ENCODE results near the gene CLASP1. TPM values are rescaled to one million over a fixed set of nuclear protein-coding genes. Genes with fewer than 3 reads are reported as not detected.
A peak's percentile ranks its signal among the peaks of the same experiment; 100 is the strongest.

The CLASP1 gene
- total and polyA plus RNA-seq, 5 donors from 2014 or later, result 8.7 to 72.1 (median 12.2) TPM

DNA sequence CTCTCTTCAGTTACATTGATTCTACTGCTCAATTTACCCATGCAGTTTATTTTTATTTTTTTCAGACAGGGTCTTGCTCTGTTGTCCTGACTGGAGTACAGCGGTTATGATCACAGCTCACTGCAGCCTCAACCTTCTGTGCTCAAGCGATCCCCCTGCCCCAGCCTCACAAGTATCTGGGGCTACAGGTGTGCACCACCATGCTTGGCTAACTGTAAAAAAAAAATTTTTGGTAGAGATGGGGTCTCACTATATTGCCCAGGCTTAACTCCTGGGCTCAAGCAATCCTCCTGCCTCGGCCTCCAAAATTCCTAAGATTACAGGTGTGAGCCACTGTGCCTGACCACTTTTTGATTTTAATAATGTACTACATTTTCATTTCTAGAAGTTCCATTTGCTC lies 212.3 kb downstream of the CLASP1 start:
- Mint-ChIP-seq H3K27ac (peak overlapping the region in 1 of 3 donors; percentile 12), H3K4me3 (no peak overlapping the region), H3K27me3 (no peaks in the 10 kb centered on the region), H3K4me1 (peaks cover 0 to 5% (median 4%) of the 10 kb centered on the region in 4 donors), H3K9me3 (no peaks in the 10 kb centered on the region), H3K36me3 (peaks cover 12% of the 10 kb centered on the region)
- DNase-seq, result no peak
- no peak for ATAC-seq (ENCODE audit: low read depth in 2 of 2)
- Histone ChIP-seq H3K4me1 (ENCODE audit: control insufficient read depth, insufficient read depth, low read length, poor library complexity, severe bottlenecking) (no peaks in the 10 kb centered on the region), H3K9me3 (ENCODE audit: control insufficient read depth in 2 of 2, low read length in 2 of 2) (no peaks in the 10 kb centered on the region), H3K4me3 (ENCODE audit: low read depth, low read length) (no peak overlapping the region), H3K36me3 (ENCODE audit: control insufficient read depth, insufficient read depth, low read length) (peaks cover 19% of the 10 kb centered on the region), H3K27me3 (ENCODE audit: control insufficient read depth, insufficient read depth, low read length) (no peaks in the 10 kb centered on the region), H3K27ac (ENCODE audit: insufficient read depth, low read length, poor library complexity, severe bottlenecking) (no peak overlapping the region)

DNA sequence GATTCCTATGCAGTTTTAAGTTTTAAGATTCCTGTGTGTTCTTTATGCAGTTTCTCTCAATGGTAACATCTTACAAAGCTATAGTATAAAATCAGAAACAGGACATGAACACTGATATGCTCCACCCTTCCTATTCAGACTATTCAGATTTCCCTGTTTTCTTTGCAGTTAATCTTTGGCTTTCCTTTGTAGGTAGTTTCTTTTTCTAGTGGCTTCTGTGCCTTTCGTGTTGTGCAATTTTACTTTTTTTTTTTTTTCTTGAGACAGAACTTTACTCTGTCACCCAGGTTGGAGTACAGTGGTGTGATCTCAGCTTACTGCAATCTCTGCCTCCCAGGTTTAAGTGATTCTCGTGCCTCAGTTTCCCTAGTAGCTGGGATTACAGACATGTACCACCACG lies 213.5 kb downstream of the CLASP1 start:
- H3K27ac Mint-ChIP-seq, result no peak overlapping the region
- peaks cover 0 to 4% (median 3%) of the 10 kb centered on the region in 4 donors for H3K4me1 Mint-ChIP-seq
- H3K27ac ChIP-seq (ENCODE audit: insufficient read depth, low read length, poor library complexity, severe bottlenecking), result no peak overlapping the region
- H3K9me3 Mint-ChIP-seq, result no peaks in the 10 kb centered on the region
- peaks cover 9% of the 10 kb centered on the region for H3K36me3 ChIP-seq (ENCODE audit: control insufficient read depth, insufficient read depth, low read length)
- no peak overlapping the region for H3K4me3 ChIP-seq (ENCODE audit: low read depth, low read length)
- DNase-seq, result no peak
- ATAC-seq (ENCODE audit: low read depth in 2 of 2), result no peak
- H3K27me3 ChIP-seq (ENCODE audit: control insufficient read depth, insufficient read depth, low read length), result no peaks in the 10 kb centered on the region
- H3K36me3 Mint-ChIP-seq, result peaks cover 12% of the 10 kb centered on the region
- H3K27me3 Mint-ChIP-seq, result no peaks in the 10 kb centered on the region
- H3K4me1 ChIP-seq (ENCODE audit: control insufficient read depth, insufficient read depth, low read length, poor library complexity, severe bottlenecking), result no peaks in the 10 kb centered on the region
- H3K4me3 Mint-ChIP-seq, result no peak overlapping the region
- H3K9me3 ChIP-seq (ENCODE audit: control insufficient read depth in 2 of 2, low read length in 2 of 2), result no peaks in the 10 kb centered on the region

DNA sequence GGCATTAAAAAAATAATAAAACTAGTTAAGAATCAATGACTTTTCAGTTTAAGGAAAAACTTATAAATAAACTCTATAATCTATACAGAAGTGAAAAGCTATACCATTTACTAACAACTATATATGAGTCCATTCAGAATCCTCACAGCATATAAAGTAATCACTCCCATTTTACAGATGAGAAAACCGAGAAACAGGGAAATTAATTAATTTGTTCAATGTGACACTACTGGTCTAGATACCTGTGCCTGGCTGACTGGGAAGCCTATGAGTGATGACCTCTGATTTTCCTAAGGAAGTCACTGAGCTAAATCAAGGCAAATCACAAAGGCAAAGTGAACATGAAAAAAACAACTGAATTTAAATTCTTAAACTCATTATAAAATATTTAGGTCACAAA lies 218.0 kb downstream of the CLASP1 start:
- H3K27ac Mint-ChIP-seq, result no peak overlapping the region
- no peaks in the 10 kb centered on the region for H3K9me3 ChIP-seq (ENCODE audit: control insufficient read depth in 2 of 2, low read length in 2 of 2)

DNA sequence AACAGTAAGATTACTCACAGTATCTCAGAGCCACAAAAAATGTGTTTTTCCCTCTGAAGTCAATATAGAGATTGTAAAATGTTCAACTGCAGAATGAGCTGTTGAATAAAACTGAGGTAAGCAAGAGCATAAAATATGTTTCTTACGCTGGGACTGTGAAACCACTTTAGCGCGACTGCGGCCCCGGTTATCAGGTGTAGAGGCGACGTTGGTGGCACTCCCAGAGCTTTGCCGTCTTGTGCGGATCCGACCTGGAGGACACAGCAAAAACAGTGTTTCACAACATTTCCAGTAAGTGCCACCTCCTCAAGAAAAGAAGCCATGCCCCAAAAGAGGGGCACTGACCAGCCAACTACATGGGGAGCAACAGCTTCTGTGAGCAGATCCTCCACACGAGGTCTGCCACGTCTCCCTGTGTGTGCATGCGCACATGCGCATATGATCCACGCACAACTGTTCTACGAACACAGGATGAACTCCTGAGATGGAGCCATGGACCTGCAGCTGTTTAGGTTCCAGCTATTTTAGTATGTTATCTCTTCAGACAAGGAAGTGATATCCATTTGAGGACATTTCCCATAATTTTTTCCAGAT lies 219.2 kb downstream of the CLASP1 start:
- Histone ChIP-seq H3K9me3 (ENCODE audit: control insufficient read depth in 2 of 2, low read length in 2 of 2) (no peaks in the 10 kb centered on the region), H3K4me1 (ENCODE audit: control insufficient read depth, insufficient read depth, low read length, poor library complexity, severe bottlenecking) (no peaks in the 10 kb centered on the region), H3K4me3 (ENCODE audit: low read depth, low read length) (no peak overlapping the region), H3K36me3 (ENCODE audit: control insufficient read depth, insufficient read depth, low read length) (peaks cover 35% of the 10 kb centered on the region), H3K27ac (ENCODE audit: insufficient read depth, low read length, poor library complexity, severe bottlenecking) (no peak overlapping the region), H3K27me3 (ENCODE audit: control insufficient read depth, insufficient read depth, low read length) (no peaks in the 10 kb centered on the region)
- DNase-seq (no peak), ATAC-seq (ENCODE audit: low read depth in 2 of 2) (no peak)
- Mint-ChIP-seq H3K27me3 (no peaks in the 10 kb centered on the region), H3K4me3 (no peak overlapping the region), H3K36me3 (peaks cover 39% of the 10 kb centered on the region), H3K4me1 (no peaks in the 10 kb centered on the region), H3K9me3 (no peaks in the 10 kb centered on the region), H3K27ac (no peak overlapping the region)

More for the DNA sequence above, 218.0 kb downstream of the CLASP1 start:
- Histone ChIP-seq H3K27me3 (ENCODE audit: control insufficient read depth, insufficient read depth, low read length) (no peaks in the 10 kb centered on the region), H3K4me3 (ENCODE audit: low read depth, low read length) (no peak overlapping the region), H3K36me3 (ENCODE audit: control insufficient read depth, insufficient read depth, low read length) (peaks cover 31% of the 10 kb centered on the region), H3K27ac (ENCODE audit: insufficient read depth, low read length, poor library complexity, severe bottlenecking) (no peak overlapping the region), H3K4me1 (ENCODE audit: control insufficient read depth, insufficient read depth, low read length, poor library complexity, severe bottlenecking) (no peaks in the 10 kb centered on the region)
- DNase-seq (no peak), ATAC-seq (ENCODE audit: low read depth in 2 of 2) (no peak)
- Mint-ChIP-seq H3K4me1 (no peaks in the 10 kb centered on the region), H3K9me3 (no peaks in the 10 kb centered on the region), H3K36me3 (peaks cover 34% of the 10 kb centered on the region), H3K4me3 (no peak overlapping the region), H3K27me3 (no peaks in the 10 kb centered on the region)

DNA sequence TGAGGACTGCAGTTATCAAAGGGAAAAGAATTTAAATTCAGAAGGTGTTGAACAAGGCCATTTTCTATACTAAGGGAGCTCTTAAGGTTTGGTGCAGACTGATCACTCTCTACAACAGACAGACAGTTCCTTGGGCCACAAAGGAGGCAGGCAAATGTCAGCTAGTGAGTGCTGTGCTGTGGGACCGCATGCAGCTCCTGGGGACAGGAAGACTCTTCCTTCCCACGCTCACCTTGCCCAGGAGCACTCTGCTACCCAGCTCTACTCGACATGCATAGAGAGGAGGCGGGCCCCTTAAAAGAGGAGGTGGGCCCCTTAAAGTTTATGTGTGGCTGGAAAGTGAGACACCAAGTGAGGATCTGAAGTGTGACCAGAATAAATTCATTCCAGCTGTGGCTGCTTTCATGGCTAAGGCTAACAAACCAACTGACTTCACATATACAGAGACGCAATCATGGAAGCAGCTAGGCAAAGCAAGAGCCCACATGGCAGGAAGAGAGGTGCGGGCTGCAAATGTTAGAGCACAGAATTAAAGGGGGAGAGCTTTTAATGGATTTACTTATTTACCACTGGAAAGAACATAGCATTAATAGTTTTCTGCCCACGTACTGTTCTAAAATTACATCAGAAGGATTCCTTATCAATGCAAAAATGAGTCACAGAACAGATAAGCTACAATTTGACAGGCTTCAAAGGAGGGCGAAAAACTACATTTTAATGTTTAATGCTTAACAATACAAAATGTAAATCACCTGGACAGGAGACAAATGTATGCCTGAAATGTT lies 220.0 kb downstream of the CLASP1 start:
- H3K27me3 ChIP-seq (ENCODE audit: control insufficient read depth, insufficient read depth, low read length), result no peaks in the 10 kb centered on the region
- no peak overlapping the region for H3K27ac ChIP-seq (ENCODE audit: insufficient read depth, low read length, poor library complexity, severe bottlenecking)
- Mint-ChIP-seq H3K4me1 (peaks cover 0 to 2% (median 0%) of the 10 kb centered on the region in 4 donors), H3K27ac (peak overlapping the region in 1 of 3 donors; percentile 24), H3K36me3 (peaks cover 44% of the 10 kb centered on the region), H3K27me3 (no peaks in the 10 kb centered on the region), H3K4me3 (no peak overlapping the region), H3K9me3 (no peaks in the 10 kb centered on the region)
- no peak for ATAC-seq (ENCODE audit: low read depth in 2 of 2)
- H3K4me3 ChIP-seq (ENCODE audit: low read depth, low read length), result no peak overlapping the region
- no peak for DNase-seq
- H3K36me3 ChIP-seq (ENCODE audit: control insufficient read depth, insufficient read depth, low read length), result peaks cover 40% of the 10 kb centered on the region
- H3K4me1 ChIP-seq (ENCODE audit: control insufficient read depth, insufficient read depth, low read length, poor library complexity, severe bottlenecking), result no peaks in the 10 kb centered on the region
- H3K9me3 ChIP-seq (ENCODE audit: control insufficient read depth in 2 of 2, low read length in 2 of 2), result no peaks in the 10 kb centered on the region

DNA sequence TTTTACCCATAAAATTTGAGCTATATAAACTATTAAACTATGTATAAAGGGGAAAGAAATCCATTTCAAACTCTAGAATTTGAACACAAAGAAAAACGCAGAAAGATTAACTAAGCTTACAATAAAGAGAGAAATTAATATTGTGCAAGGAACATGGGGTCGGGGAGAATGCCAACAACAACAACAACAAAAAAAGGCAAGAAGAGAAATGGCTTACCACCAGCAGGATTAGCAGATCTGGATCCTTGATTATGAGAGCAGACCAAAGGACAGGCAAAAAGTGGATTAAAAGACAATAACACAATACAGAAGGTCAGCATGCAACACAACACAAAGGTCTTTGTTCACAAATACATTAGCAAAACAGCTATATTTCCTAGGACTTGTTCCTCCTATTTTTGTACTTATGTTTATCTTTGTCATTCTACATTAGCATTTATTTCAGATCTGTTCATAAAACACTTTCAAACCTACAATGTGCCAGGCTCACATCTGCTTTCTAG lies 222.0 kb downstream of the CLASP1 start:
- Histone ChIP-seq H3K27me3 (ENCODE audit: control insufficient read depth, insufficient read depth, low read length) (no peaks in the 10 kb centered on the region), H3K36me3 (ENCODE audit: control insufficient read depth, insufficient read depth, low read length) (peaks cover 51% of the 10 kb centered on the region), H3K4me1 (ENCODE audit: control insufficient read depth, insufficient read depth, low read length, poor library complexity, severe bottlenecking) (no peaks in the 10 kb centered on the region), H3K9me3 (ENCODE audit: control insufficient read depth in 2 of 2, low read length in 2 of 2) (no peaks in the 10 kb centered on the region), H3K27ac (ENCODE audit: insufficient read depth, low read length, poor library complexity, severe bottlenecking) (no peak overlapping the region), H3K4me3 (ENCODE audit: low read depth, low read length) (no peak overlapping the region)
- ATAC-seq (ENCODE audit: low read depth in 2 of 2) (no peak), DNase-seq (no peak)
- peaks cover 0 to 8% (median 1%) of the 10 kb centered on the region in 4 donors for H3K4me1 Mint-ChIP-seq
- H3K27me3 Mint-ChIP-seq, result no peaks in the 10 kb centered on the region
- no peak overlapping the region for H3K27ac Mint-ChIP-seq
- H3K4me3 Mint-ChIP-seq, result no peak overlapping the region
- no peaks in the 10 kb centered on the region for H3K9me3 Mint-ChIP-seq
- peaks cover 53% of the 10 kb centered on the region for H3K36me3 Mint-ChIP-seq

DNA sequence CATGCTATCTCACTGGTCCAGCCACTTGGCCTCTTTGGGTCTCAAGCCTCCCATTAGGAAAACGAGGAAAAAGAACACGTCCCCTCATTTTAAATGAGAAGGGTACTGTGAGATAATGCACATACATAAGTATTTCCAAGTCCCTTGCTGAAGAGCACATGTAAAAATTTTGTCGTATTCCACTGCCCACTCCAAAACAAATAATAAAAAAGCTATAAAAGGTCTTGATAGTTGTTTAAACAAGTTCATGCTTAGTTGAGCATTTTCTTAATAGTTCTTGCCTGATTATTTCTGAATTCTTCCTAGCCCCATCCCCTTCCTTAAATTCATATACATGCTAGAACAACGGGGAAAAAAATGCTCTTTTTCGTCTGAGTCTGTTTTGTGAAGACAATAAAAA lies 228.8 kb downstream of the CLASP1 start:
- Histone ChIP-seq H3K36me3 (ENCODE audit: control insufficient read depth, insufficient read depth, low read length) (peaks cover 61% of the 10 kb centered on the region), H3K27me3 (ENCODE audit: control insufficient read depth, insufficient read depth, low read length) (no peaks in the 10 kb centered on the region), H3K9me3 (ENCODE audit: control insufficient read depth in 2 of 2, low read length in 2 of 2) (no peaks in the 10 kb centered on the region), H3K4me3 (ENCODE audit: low read depth, low read length) (no peak overlapping the region), H3K27ac (ENCODE audit: insufficient read depth, low read length, poor library complexity, severe bottlenecking) (no peak overlapping the region), H3K4me1 (ENCODE audit: control insufficient read depth, insufficient read depth, low read length, poor library complexity, severe bottlenecking) (no peaks in the 10 kb centered on the region)
- Mint-ChIP-seq H3K27ac (no peak overlapping the region), H3K4me1 (peaks cover 3 to 8% (median 5%) of the 10 kb centered on the region in 4 donors), H3K27me3 (no peaks in the 10 kb centered on the region), H3K4me3 (no peak overlapping the region), H3K36me3 (peaks cover 24% of the 10 kb centered on the region), H3K9me3 (no peaks in the 10 kb centered on the region)
- ATAC-seq (ENCODE audit: low read depth in 2 of 2) (no peak), DNase-seq (no peak)

All from CD4-positive, CD25-positive, alpha-beta regulatory T cell (primary cell).